ENCODE measurements around the gene GPC2.
"Not testable (repeated sequence)": the region's sequence is repeated elsewhere in the genome, so short reads cannot be mapped to it uniquely, and the experiment has no call there.

GPC2 gene, protein sequence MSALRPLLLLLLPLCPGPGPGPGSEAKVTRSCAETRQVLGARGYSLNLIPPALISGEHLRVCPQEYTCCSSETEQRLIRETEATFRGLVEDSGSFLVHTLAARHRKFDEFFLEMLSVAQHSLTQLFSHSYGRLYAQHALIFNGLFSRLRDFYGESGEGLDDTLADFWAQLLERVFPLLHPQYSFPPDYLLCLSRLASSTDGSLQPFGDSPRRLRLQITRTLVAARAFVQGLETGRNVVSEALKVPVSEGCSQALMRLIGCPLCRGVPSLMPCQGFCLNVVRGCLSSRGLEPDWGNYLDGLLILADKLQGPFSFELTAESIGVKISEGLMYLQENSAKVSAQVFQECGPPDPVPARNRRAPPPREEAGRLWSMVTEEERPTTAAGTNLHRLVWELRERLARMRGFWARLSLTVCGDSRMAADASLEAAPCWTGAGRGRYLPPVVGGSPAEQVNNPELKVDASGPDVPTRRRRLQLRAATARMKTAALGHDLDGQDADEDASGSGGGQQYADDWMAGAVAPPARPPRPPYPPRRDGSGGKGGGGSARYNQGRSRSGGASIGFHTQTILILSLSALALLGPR

DNA sequence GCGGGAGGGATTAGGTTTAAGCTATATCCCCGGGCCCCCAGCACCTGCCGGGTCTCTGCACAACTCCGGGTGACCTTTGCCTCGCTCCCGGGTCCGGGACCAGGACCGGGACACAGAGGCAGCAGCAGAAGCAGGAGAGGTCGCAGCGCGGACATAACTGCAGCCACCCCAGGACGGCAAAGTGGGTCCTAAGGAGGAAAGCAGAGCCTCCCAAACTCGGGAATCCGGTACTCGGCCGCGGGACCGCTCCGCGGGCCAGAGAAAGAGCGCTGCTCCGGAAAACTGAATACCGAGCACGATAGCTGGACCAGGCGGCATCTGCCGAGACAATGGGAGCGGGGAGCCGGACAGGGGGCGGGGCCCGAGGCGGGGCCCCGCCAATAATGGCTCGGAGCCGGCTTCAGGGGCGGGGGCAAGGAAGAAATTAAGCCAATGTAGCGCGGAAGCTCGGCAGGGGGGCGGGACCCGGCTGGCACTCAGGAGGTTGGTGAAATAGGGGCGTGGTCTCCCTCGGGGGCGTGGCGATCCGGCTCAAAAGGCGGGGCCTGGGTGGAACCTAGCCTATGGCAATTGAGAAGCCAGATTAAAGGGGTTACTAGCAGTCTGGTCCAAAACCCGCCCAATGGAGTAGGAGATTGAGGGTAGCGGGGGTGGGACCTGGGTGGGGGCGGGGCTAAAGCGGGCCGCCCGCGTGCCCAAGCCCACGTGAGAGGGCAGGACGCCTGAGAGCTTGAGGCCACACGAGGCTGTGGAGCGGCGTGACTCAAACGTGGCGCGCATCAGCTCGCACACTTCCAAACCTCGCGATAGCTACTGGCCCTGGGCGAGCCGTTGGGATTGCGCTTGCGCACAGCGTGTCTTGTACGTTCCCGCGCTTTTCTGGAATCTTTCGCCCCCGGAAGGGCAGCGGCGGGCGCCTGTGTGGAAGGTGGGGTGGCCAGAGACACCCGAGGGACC lies at the start of gene GPC2, which contains the start of gene STAG3:
Gene GPC2, minus strand, starts transcription at position 337 of the 957 bp plus-strand sequence. Its CDS starts 182 bp downstream, at position 155.
Gene STAG3, plus strand, starts transcription at position 874 of the 957 bp plus-strand sequence. CDS start 2,639 bp downstream, outside the sequence.
- peak in 55 of 56 donors; percentile 49 to 96 (median 87) for DNase-seq

DNA sequence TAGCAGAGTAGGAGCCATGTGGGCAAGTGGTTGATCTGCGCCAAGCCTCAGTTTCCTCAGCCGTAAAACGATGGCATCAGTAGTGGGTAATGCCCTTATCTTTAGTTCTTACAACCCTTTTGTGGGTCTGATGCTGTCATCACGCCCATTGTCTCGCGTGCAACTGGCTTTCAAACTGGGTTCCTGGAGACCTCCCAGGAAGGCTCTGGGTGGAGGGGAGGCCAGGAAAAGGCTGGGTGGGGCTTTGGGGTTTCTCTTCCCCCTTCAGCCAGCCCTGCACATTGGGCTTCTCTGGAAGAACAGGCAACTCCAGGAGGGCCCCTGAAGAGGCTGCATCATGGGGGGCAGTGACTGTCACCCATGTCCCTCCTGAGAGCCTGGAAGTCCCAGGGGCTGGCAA lies 47.7 kb upstream of the GPC2 start:
- DNase-seq = not testable (repeated sequence)

DNA sequence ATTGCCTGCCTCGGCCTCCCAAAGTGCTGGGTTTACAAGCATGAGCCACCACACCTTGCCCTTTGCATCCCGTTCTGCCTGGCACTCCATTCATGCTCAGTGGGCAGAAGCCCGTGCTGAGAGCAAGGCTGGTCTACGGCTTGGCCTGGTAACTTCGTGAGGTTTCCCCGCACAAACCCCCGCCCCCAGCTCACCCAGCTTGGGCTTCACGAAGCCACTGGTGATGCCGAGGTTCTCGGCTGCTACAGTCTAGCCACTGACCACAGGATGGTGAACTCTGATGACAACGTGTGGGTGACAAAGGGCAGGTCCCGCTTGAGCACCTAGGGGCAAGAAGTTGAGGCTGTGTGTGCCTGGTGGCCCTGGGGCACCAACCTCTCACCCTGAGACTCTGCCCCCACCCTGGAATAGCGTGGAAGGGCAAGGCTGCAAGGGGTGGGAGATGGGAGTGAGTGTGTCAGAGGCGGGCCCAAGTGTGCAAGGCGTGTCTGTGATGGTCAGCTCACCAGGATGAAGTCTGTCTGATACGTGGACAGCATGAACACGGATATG lies 46.3 kb upstream of the GPC2 start:
- not testable (repeated sequence) for DNase-seq

DNA sequence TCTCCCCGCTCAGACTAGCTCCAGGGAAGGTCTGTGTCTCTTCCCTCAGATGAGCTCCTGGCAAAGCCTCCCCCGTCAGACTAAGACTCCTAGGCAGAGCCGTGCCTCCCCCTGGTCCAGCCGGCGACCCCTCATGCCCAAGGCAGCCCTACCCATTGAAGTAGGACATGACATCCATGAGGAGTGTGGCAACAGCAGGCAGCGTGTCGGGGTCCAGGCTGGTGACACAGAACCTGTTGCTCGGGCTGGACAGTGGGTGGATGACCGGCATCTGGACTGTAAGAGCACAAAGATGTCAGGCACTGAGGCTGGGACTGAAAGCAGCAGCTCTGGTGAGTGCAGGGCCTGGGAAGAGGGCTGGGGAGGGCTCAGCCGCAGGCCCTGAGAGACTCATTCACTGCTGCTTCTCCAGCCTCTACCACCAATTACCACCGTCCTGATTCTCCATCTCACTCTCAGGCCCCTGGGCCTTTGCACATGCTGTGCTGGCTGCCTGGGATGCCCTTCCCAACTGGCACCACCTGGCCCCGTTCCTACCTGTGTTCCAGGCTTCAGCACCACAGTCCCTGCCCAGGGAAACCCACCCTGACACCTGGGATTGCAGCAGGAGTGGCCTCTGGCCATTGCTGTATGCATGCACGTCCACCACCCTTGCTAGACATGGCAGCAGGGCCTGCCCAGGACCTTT lies 45.4 kb upstream of the GPC2 start:
- DNase-seq = no peak

DNA sequence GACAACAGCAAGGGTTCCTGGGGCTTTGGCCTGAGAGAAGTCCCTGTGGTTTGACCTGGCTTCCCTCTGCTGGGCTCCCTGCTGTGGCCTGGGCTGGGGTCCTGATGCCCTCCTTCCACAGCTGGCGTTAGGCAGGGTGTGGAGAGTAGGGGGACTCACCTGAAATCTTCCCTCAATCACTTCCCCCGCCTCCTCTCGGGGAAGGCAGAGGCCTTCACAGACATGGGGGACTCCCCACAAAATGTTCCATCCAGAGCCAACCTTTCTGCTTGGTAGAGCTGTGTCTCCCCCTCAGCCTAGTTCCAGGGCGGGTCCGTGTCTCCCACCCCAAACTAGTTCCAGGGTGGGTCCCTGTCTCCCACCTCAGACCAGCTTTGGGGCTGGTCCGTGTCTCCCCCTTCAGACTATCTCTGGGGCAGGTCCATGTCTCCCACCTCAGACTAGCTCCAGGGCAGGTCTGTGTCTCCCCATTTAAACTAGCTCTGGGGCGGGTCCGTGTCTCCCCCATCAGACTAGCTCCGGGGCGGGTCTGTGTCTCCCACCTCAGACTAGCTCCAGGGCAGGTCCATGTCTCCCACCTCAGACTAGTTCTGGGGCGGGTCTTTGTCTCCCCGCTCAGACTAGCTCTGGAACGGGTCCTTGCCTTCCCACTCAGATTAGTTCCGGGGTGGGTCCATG lies 44.7 kb upstream of the GPC2 start:
- DNase-seq = no peak

DNA sequence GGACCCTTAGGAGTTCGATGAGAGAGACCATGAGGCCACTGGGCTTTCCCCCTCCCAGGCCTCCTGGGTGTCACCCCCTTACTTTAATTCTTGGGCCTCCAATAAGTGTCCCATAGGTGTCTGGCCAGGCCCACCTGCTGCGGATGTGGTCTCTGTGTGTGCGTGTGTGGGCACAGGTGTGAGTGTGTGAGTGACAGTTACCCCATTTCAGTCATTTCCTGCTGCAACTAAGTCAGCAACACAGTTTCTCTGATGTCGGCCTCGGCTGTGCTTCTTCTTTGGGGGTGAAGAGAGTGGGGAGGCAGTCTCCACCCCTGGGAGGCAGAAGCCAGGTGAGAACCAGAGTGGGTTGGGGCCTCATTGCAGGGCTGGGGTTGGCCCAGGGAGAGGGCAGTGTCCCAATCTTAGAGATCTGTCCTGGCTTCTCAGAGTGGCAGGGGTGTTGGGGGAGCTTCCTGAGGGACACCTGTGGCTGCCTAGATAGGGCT lies 44.1 kb upstream of the GPC2 start:
- no peak for DNase-seq

DNA sequence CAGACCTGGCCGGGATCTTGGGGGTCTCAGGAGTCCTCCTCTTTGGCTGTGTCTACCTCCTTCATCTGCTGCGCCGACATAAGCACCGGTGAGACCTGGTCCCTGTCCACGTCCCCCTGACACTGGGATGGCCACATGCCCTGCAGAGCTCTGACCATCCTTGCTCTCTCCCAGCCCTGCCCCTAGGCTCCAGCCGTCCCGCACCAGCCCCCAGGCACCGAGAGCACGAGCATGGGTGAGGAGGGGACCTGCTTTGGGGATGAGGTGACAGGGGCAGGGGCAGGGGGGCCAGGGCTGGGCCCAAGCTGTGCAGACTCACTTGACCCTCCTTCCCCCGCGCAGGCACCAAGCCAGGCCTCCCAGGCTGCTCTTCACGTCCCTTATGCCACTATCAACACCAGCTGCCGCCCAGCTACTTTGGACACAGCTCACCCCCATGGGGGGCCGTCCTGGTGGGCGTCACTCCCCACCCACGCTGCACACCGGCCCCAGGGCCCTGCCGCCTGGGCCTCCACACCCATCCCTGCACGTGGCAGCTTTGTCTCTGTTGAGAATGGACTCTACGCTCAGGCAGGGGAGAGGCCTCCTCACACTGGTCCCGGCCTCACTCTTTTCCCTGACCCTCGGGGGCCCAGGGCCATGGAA lies 43.5 kb upstream of the GPC2 start:
- no peak for DNase-seq

DNA sequence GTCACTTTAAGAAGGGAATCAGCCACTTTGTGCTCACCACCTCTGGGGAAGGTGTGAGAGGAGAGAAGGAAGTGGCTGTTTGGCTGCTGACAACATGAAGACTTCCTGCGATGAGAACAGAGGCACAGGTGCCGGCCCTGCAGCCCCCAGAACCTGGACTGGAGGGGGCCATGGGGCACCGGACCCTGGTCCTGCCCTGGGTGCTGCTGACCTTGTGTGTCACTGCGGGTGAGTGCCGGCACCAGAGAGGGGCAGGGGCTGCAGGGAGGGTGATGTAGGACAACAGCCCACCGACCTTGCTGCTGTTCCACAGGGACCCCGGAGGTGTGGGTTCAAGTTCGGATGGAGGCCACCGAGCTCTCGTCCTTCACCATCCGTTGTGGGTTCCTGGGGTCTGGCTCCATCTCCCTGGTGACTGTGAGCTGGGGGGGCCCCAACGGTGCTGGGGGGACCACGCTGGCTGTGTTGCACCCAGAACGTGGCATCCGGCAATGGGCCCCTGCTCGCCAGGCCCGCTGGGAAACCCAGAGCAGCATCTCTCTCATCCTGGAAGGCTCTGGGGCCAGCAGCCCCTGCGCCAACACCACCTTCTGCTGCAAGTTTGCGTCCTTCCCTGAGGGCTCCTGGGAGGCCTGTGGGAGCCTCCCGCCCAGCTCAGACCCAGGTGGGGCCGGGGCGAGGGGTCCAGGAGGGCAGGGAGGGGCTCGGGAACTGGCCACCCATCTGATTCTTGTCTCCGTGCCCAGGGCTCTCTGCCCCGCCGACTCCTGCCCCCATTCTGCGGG lies 42.8 kb upstream of the GPC2 start, which contains the start of gene PVRIG:
Gene PVRIG, plus strand, starts transcription at position 149 of the 785 bp plus-strand sequence. Its CDS starts 22 bp downstream, at position 171.
- not testable (repeated sequence) for DNase-seq

DNA sequence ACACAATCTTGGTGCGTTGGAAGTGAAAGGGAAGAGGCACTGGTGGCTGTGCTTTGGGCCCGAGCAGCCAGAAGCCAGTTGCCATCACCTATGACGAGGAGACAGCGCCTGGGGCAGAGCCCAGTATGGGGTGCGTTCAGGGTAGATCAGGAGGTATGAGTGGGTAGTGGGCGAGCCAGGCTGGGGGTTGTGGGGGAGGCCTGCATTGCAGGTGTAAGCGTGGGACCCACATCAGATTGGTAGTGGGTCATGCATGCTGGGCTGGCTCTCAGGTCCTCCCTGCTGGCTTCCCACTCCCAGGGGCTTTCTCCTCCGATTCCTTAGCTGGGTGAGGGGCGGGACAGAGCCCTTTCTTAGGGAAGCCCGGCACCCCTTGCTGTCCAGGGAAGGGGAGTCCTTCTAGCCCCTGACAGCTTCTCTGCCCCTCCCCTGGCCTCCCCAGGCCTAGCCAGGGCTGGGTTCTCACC lies 42.1 kb upstream of the GPC2 start:
- no peak for DNase-seq

DNA sequence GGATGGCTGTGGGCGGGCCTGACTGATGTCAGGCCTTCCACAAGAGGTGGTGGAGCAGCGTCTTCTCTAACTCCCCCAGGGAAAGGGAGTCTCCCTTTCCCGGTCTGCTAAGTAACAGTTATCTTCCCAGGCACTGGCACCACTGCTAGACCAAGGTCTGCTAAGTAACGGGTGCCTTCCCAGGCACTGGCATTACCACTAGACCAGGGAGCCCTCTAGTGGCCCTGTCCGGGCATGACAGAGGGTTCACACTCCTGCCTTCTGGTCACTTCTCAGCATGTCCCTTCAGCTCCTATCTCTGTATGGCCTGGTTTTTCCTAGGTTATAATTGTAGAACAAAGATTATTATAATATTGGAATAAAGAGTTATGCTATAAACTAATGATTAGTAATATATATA lies 40.8 kb upstream of the GPC2 start:
- peak in 50 of 56 donors; percentile 14 to 95 (median 66) for DNase-seq

DNA sequence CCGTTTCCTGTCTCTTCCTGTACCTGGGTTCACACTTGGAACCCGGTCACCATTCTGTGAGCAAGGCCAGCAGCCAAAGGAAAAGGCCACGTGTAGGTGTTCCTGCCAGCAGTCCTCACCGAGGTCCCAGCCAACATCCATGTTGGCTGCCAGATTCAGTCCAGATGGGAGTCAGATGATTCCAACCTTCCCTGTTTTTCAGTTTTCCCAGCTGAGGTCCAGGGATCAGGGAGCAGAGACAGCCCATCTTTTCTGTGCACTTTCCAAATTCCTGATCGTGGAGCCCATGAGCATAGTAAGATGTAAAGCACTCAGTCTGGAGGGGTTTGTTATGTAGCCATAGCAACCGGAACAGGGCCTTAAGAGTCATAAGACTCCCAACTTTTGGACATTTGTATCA lies 38.7 kb upstream of the GPC2 start:
- DNase-seq = peak in 20 of 56 donors; percentile 7 to 59 (median 24)

DNA sequence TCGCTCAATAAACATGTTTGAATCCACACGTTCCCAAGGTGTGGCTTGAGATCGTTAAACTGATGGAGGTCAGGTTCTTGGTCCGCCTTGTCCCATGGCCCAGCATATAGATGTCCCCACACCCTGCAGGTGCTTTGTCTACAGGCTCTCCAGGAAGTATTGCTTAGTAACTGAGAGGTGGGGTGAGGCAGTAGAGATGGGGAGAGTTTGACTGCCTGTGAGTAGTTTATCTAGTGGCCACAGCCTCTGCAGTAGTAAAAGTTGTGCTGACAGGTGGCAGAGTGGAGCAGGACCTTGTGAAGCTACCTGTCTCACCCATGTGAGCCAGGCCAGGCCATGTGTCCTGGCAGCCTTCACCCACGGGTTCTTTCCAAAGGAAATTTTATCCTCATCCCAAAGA lies 37.2 kb upstream of the GPC2 start:
- DNase-seq = not testable (repeated sequence)

DNA sequence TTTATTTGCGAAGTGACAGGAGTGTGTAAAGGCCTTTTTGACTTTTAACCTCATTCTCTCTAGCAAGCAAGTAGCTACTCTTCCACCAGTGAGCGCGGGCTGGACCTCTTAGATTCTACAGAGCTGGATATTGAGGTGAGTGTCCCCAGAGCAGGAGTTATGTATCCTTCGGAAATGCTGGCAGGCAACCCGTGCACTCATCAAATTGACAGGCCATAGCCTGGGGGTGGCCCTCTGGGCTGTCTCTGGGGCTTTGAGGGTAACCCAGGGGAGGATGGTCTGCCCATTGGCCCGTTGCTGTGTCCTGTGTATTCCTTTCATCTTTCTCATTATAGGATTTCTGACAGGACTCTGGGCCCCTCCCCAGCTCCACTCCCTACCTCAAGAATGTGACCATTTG lies 36.5 kb upstream of the GPC2 start:
- DNase-seq = no peak

DNA sequence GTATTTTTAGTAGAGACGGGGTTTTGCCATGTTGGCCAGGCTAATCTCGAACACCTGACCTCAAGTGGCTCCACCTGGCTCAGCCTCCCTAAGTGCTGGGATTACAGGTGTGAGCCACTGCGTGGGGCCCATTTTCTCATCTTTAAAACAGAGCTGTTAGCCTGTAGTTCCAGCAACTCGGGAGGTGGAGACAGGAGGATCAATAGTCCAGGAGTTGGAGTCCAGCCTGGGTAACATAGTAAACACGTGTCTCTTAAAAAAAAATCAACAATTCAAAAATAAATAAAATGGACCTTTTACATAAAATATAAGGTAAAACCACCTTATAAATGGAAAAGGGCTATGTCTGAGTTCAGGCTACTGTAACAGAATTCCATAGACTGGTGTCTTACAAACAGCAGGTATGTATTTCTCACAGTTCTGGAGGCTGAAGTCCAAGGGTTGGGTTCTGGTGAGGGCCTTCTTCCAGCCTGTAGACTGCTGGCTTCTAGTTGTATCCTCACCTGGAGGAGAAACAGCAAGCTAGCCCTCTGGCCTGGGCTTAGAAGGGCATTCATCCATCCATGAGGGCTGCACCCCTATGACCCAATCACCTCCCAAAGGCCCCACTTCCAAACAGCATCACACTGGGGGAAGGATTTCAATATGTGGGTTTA lies 35.6 kb upstream of the GPC2 start:
- DNase-seq = no peak

DNA sequence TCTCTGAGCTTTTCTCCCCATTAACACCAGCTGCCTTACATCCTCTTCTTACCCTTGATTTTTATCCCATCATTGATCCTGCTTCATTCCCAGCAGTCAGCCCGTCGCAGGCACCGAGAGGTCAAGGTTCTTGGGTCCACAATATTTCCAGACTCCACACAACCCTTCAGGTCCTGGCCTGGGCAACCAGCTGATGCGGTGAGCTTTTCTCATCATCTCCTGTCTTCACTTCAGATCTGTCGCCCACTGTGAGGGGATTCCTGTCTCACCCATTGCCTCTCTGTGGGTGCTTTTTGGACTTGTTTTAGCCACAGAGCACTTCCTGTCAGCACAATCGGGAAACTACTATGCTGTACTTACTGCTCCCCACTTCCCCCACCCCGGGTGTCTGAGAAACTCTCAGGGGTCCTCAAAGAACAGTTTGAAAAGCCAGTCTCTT lies 34.2 kb upstream of the GPC2 start:
- no peak for DNase-seq

DNA sequence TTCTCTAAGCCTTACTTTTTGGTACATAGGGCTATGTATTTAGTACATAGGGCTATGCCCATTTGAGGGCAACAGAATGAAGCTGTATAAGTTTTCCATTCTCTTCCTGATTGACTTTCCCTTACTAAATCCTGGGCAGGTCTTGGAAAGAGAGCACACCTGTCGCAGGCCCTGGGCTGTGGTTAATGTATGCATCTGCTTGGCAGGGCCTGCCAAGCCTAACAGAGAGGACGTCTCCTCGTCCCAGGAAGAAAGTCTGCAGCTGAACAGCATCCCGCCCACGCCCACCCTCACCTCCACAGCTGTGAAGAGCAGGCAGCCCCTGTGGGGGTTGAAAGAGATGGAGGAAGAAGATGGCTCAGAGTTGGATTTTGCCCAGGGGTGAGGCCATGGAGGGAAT lies 33.6 kb upstream of the GPC2 start:
- no peak for DNase-seq

DNA sequence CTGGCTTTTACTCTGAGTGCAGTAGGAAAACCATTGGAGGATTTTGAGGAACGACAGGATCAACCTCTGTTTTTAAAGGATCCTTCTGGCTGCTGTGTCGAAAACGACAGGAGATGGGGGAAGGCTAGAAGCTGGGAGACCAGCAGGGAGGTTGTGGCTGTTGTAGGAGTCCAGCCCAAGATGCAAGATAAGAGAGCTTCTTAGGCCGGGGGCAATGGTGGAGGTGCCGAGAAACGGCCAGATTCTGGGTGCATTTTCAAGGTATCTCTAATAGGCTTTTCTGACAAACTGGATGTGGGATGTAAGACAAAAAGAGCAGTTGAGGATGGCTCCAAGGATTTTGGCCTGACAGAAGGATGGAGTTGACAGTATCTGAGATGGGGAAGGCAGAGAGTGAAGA lies 32.3 kb upstream of the GPC2 start:
- no peak for DNase-seq
